Uterus (tissue), 4 donors: ENCODE measurements around the gene LIX1L. TPM values are rescaled to one million over a fixed set of nuclear protein-coding genes. Genes with fewer than 3 reads are reported as not detected.

Experiments
- DNase-seq, 2 donors: peaks; one replicate each; pipeline ENCODE4 v3.0.0-alpha.2; 2019 to 2020
- H3K27ac ChIP-seq, 2 donors: fragments of 200-600 bp; sonication (generic); 1 replicate in 1 of 2; 2 replicates in 1 of 2; pipeline ENCODE4 v1.5.1; 2016 to 2018
- H3K27me3 ChIP-seq, 2 donors: fragments of 200-600 bp; sonication (generic); one replicate each; pipeline ENCODE4 v1.5.1; 2018 to 2019; ENCODE audit warnings: control low read depth in 1 of 2
- H3K36me3 ChIP-seq, 2 donors: fragments of 200-600 bp; sonication (generic); one replicate each; pipeline ENCODE4 v1.5.1; 2019; ENCODE audit warnings: control low read depth in 1 of 2
- H3K4me1 ChIP-seq, 2 donors: fragments of 200-600 bp; sonication (generic); one replicate each; pipeline ENCODE4 v1.5.1; 2018 to 2019; ENCODE audit warnings: control low read depth in 1 of 2
- H3K4me3 ChIP-seq, 2 donors: fragments of 200-600 bp; sonication (generic); 1 replicate in 1 of 2; 2 replicates in 1 of 2; pipeline ENCODE4 v1.5.1; 2018 to 2019; ENCODE audit warnings: mild to moderate bottlenecking in 1 of 2
- H3K9me3 ChIP-seq, 2 donors: fragments of 200-600 bp; sonication (generic); one replicate each; pipeline ENCODE4 v1.5.1; 2019; ENCODE audit warnings: control low read depth in 1 of 2
- POLR2A ChIP-seq, 2 donors: fragments of 450-650 bp; IDR thresholded peaks; one replicate each; pipeline ENCODE4 v1.6.1; 2016; ENCODE audit warnings: antibody characterized with exemption in 2 of 2, mild to moderate bottlenecking in 1 of 2, moderate library complexity in 1 of 2
- intact Hi-C: fragments of 100-400 bp; cut with DNase I; formaldehyde crosslinking; loops from one replicate; pipeline ENCODE4 v1.15.1; 2023; ENCODE audit warnings: low total_unique reads
- total RNA-seq, 4 donors: library from RNA; depleted of rRNA in 3 of 4; stranded (reverse); fragments of >200 nt in 3 of 4; gene quantifications; one replicate each; pipeline versions ENCODE4 v1.1.0 to v1.2.4, GENCODE V29; 2014 to 2023
- TF ChIP-seq, protein P1 (sequence below), 4 experiments: fragments of 200-600 bp in 2 of 4; fragments of 450-650 bp in 2 of 4; sonication (generic) in 2 of 4; IDR thresholded peaks; one replicate each; pipeline ENCODE4 v1.5.1; 2016 to 2019; ENCODE audit warnings: antibody characterized with exemption in 4 of 4, mild to moderate bottlenecking in 2 of 4, moderate library complexity in 1 of 4
- donor health status: DM: yes; HTN: yes; CAD: no.

Gene LIX1L
- total RNA-seq, 4 donors from 2014 or later, result 12.3 to 69.0 (median 32.2) TPM

DNA sequence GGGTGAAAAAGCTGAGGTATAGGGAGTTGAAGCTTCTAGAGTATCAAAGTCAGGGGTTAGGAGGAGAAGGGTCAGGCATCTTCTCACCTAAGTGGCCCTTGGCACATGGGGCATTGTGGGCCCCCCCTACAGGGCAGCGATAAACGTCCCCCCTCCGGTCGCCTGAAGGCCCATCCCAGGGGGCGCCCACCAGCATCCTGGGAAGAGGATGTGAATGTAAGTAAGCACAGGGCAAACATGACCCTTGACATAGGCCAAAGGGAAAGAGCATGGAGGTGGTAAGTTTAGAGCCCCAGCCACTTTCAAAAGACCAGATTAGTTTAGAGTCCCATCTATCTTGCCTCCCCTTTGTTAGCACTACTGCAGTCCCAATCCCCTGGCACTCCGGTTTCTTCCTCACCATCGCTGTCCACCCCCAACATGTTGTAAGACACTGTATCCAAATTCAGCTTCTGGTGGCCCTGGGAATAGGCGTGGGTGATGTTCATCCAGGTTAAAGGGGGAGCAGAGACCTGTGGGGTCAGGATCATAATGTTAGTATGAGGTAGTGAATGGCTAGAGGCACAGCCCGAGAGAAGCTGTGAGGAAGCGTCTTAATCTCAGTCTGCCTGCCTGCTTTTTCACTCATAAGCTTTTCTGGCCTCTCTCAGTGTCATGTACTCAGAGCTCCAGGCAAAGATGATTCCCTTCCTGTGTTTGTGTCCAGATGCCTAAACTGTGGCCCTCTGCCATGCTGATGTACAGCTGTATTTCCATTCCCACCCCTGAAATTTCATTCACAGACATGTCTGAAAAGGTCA is 50.7 kb downstream of the LIX1L start:
- intact Hi-C loops, result no loop called here
- Histone ChIP-seq H3K9me3 (no peaks in the 10 kb centered on the region), H3K36me3 (no peaks in the 10 kb centered on the region), H3K27me3 (no peaks in the 10 kb centered on the region), H3K27ac (no peak overlapping the region), H3K4me1 (no peaks in the 10 kb centered on the region), H3K4me3 (no peak overlapping the region)
- no peak for TF ChIP-seq POLR2A (IDR thresholded peaks at IDR 0.05)
- TF ChIP-seq, protein P1, sequence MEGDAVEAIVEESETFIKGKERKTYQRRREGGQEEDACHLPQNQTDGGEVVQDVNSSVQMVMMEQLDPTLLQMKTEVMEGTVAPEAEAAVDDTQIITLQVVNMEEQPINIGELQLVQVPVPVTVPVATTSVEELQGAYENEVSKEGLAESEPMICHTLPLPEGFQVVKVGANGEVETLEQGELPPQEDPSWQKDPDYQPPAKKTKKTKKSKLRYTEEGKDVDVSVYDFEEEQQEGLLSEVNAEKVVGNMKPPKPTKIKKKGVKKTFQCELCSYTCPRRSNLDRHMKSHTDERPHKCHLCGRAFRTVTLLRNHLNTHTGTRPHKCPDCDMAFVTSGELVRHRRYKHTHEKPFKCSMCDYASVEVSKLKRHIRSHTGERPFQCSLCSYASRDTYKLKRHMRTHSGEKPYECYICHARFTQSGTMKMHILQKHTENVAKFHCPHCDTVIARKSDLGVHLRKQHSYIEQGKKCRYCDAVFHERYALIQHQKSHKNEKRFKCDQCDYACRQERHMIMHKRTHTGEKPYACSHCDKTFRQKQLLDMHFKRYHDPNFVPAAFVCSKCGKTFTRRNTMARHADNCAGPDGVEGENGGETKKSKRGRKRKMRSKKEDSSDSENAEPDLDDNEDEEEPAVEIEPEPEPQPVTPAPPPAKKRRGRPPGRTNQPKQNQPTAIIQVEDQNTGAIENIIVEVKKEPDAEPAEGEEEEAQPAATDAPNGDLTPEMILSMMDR (IDR thresholded peaks at IDR 0.05), result no peak
- no peak for DNase-seq

DNA sequence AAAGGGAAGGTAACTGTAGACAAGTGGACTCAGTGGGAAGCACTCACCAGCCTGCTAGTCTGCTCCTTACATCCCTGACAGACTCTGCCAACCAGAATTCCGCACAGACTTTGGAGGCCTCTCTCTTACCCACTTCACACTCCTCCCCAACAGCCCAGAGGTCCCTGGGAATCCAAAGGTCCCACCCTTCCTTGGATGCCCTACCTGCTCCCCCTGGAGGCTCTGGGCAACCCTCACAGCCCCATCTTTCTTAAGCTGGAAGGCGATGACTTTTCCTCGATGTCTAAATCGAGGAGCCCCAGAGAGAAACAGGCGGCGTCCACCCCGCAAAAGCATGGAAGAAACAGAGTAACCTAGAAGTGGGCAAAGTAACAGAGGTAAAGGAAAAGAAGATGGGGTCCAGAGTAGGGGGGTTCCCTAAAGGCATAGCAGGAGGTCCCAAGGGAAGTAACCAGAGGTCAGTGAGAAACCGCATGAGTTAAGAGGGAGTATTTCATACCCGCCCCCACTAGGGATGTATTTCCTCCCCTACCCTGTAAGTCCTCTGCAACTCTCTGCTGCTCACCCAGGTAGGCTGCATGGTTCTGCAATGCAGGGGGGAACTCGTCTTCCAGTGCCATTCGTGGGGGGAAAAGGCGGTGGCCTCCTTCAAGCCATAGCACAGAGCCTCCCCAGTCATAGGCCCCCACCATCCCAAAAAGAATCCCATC is 56.4 kb downstream of the LIX1L start:
- no peak for DNase-seq
- Histone ChIP-seq H3K27me3 (no peaks in the 10 kb centered on the region), H3K36me3 (no peaks in the 10 kb centered on the region)

DNA sequence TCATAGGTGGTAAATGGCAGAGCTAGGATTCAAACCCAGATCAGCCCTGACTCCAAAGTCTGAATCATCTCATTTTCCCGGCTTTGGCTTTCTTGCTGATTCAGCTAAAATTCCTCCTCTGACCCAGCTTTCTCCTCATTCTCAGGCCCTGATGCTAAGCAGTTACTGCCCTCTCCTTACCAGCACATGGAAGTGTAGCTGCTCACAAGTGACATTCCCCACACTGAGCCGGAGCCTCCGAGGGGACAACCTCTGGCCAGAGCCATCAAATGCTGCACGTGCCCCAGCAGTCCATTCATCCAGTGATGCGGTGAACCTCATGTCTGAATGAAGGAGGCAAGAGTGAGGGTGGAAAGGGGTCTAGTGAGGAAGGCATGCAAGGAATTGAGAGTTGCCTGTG is 59.1 kb downstream of the LIX1L start:
- Histone ChIP-seq H3K4me1 (no peaks in the 10 kb centered on the region), H3K27me3 (no peaks in the 10 kb centered on the region), H3K27ac (no peak overlapping the region), H3K9me3 (no peaks in the 10 kb centered on the region), H3K4me3 (no peak overlapping the region), H3K36me3 (no peaks in the 10 kb centered on the region)
- TF ChIP-seq, protein P1 (IDR thresholded peaks at IDR 0.05), result no peak
- TF ChIP-seq POLR2A (IDR thresholded peaks at IDR 0.05), result no peak
- DNase-seq, result no peak
- intact Hi-C loops, result loop anchor here (10.0 kb wide), 1 partner anchor 116 kb away; no protein-coding TSS in a partner anchor

More for the DNA sequence above, 56.4 kb downstream of the LIX1L start:
- intact Hi-C loops, result no loop called here
- no peak overlapping the region for H3K27ac ChIP-seq
- no peaks in the 10 kb centered on the region for H3K9me3 ChIP-seq
- no peaks in the 10 kb centered on the region for H3K4me1 ChIP-seq
- no peak overlapping the region for H3K4me3 ChIP-seq
- TF ChIP-seq, protein P1 (IDR thresholded peaks at IDR 0.05), result no peak
- no peak for TF ChIP-seq POLR2A (IDR thresholded peaks at IDR 0.05)

DNA sequence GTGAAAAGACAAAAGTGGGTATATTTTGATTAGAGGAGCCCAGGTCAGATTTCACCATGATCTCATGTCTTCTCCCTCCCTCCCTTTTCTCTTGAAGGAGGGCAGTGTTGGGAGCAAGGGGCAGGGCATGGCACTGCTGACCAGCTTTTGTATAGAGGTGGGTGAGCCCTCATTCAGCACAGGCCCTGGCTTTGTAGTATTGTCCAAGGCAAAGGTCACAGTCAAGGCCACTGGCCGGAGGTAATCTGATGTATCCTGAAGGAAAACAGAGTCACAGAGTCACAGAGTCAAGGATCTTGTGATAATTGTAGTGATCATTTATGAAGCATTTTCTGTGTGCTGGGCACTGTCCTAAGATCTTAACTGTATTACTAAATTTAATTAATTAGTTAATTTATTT is 59.8 kb downstream of the LIX1L start:
- Histone ChIP-seq H3K4me3 (no peak overlapping the region), H3K36me3 (no peaks in the 10 kb centered on the region), H3K27ac (no peak overlapping the region), H3K27me3 (no peaks in the 10 kb centered on the region), H3K9me3 (no peaks in the 10 kb centered on the region), H3K4me1 (peaks cover 0 to under 1% of the 10 kb centered on the region in 2 donors)
- intact Hi-C loops, result loop anchor here (10.0 kb wide), 1 partner anchor 117 kb away; no protein-coding TSS in a partner anchor
- DNase-seq, result no peak
- TF ChIP-seq, protein P1 (IDR thresholded peaks at IDR 0.05), result no peak

- Histone ChIP-seq H3K36me3 (no peaks in the 10 kb centered on the region), H3K9me3 (no peaks in the 10 kb centered on the region), H3K4me3 (no peak overlapping the region), H3K27ac (no peak overlapping the region), H3K27me3 (no peaks in the 10 kb centered on the region), H3K4me1 (peaks cover 5 to 8% of the 10 kb centered on the region in 2 donors)
- DNase-seq, result no peak
- TF ChIP-seq, protein P1 (IDR thresholded peaks at IDR 0.05), result no peak
- no peak for TF ChIP-seq POLR2A (IDR thresholded peaks at IDR 0.05)
- intact Hi-C loops, result loop anchor here (10.0 kb wide), 1 partner anchor 119 kb away; no protein-coding TSS in a partner anchor
These were observed 62.3 kb downstream of the LIX1L start for GRCh38 chr1:145895471-145895870.
